ENCODE data around the gene CST7.

DNA sequence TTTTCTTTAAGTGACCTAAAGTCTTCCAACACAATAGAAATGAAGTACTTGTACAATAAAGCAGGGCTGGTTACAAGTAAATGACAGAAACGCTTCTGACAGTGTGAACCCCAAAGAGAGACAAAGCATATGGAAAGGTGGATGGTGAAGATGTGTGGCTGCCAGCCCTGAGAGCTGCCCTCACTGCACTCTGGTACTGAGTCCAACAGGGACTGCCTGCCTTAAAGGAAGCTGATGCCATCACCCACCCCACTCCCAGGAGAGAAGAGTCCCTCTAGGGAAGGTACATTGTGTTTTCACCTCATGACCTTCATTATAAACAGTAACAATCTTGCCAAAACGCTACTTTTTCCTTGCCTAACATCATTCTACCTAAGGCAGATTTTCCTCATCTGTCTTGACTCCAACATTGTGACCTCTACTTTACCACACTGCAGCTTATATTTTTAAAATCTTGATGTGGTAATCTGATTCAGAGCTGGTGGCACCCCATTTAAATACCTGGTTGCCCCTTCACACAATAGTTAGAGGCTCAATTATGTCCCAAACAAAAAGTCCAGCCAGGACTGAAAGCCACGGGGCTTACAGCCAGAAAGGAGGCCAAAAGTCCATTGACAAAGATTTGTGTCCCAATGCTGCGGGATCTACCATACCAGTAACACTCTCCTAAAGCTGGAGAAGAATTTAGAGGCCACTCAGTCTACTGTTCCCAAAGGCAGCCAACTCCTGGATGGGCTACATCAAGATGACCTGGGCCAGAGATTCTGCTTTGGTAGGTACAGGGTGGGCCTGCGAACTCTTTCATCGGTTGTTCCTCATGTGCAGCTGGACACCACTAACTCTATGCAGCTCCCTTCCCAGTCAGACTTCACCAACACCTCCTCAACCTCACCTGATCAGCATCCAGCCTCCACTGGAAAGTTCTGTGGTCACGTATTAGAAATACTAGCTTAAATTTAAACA is 39.1 kb downstream of the CST7 start:
- no peak for TF ChIP-seq CTCF (IDR thresholded peaks at IDR 0.05; ENCODE audit: poor library complexity, severe bottlenecking)
- no peak for TF ChIP-seq RAD21 (conservative IDR thresholded peaks at IDR 0.05)
